Neural cell (in vitro differentiated cells): ENCODE data around the gene CXCL6.

ENCODE experiments used
- CTCF ChIP-seq: fragments of 450-650 bp; IDR thresholded peaks from 2 replicates; pipeline ENCODE4 v1.5.1; 2014; ENCODE audit warnings: antibody characterized with exemption, mild to moderate bottlenecking, moderate library complexity; ENCODE audit not compliant: poor library complexity, severe bottlenecking
- EP300 ChIP-seq: fragments of 450-650 bp; conservative IDR thresholded peaks from 2 replicates; pipeline ENCODE4 v1.6.1; 2014; ENCODE audit warnings: antibody characterized with exemption, mild to moderate bottlenecking, moderate library complexity; ENCODE audit not compliant: poor library complexity, severe bottlenecking
- EZH2 ChIP-seq: fragments of 200-600, 300-800 bp; shearing (Covaris generic), sonication (generic); IDR thresholded peaks from 2 replicates; pipeline ENCODE4 v1.6.1; 2014; ENCODE audit warnings: antibody characterized with exemption, low read length, borderline replicate concordance, mild to moderate bottlenecking; ENCODE audit not compliant: insufficient read depth, poor library complexity, severe bottlenecking
- MXI1 ChIP-seq: fragments of 450-650 bp; conservative IDR thresholded peaks from 2 replicates; pipeline ENCODE4 v1.6.1; 2014; ENCODE audit warnings: antibody characterized with exemption, mild to moderate bottlenecking; ENCODE audit not compliant: poor library complexity, severe bottlenecking
- POLR2AphosphoS5 ChIP-seq: IDR thresholded peaks from 2 replicates; pipeline ENCODE4 v1.6.1; 2012
- RAD21 ChIP-seq: fragments of 450-650 bp; conservative IDR thresholded peaks from 2 replicates; pipeline ENCODE4 v1.6.1; 2014; ENCODE audit warnings: antibody characterized with exemption, mild to moderate bottlenecking, moderate library complexity
- REST ChIP-seq: IDR thresholded peaks from 2 replicates; pipeline ENCODE4 v1.6.1; 2012; ENCODE audit warnings: borderline replicate concordance
- SMC3 ChIP-seq: fragments of 450-650 bp; conservative IDR thresholded peaks from 2 replicates; pipeline ENCODE4 v1.6.1; 2014; ENCODE audit warnings: antibody characterized with exemption, mild to moderate bottlenecking, moderate library complexity; ENCODE audit not compliant: poor library complexity
- TAF1 ChIP-seq: IDR thresholded peaks from 2 replicates; pipeline ENCODE4 v1.6.1; 2012; ENCODE audit warnings: low read depth

GRCh38 chr4:73822812-73823504 is 13.5 kb upstream of the CXCL6 start:
- no peak for TF ChIP-seq POLR2AphosphoS5
- no peak for TF ChIP-seq CTCF
- no peak for TF ChIP-seq RAD21
- no peak for TF ChIP-seq EZH2
- TF ChIP-seq MXI1: no peak
- no peak for TF ChIP-seq TAF1
- TF ChIP-seq EP300: no peak
- TF ChIP-seq REST: no peak
- no peak for TF ChIP-seq SMC3
